GM19099 (cell line): ENCODE results near the gene FHIP2A.

Source experiments
- POLR2A ChIP-seq: IDR thresholded peaks from 3 replicates; pipeline ENCODE4 v1.6.1; 2011; ENCODE audit warnings: low read depth; ENCODE audit not compliant: insufficient read length; ENCODE audit errors: extremely low read depth

The FHIP2A gene

DNA sequence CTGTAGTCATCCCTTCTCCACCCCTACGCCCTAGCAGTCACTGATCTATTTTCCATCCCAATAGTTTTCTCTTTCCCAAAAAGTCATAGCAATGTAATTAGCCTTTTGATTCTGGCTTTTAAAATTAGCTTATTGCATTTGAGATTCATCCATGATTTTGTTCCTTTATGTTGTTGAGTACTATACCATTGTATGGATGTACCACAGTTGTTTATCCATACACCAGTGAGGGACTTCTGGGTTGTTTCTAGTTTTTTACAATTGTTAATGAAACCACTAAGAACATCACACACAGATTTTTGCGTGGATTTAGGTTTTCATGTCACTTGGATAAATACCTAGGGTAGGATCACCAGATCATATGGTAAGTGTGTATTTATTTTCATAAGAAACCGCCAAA is 16.1 kb downstream of the FHIP2A start:
- no peak for TF ChIP-seq POLR2A

DNA sequence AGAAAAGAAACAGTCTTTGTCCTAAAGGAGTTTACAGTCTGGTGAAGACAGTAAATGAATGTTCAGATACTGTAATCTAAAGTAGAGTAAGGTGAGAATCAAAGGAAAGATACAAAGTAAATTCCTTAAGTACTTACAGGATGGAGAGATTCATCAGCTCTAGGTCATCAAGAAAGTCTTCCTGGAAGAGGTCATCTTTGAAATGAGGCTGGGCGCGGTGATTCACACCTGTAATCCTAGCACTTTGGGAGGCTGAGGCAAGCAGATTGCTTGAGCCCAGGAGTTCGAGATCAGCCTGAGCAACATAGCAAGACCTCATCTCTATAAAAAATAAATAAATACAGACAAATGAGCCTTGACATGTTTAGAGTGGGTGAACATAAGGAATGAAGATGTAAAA is 18.3 kb downstream of the FHIP2A start:
- no peak for TF ChIP-seq POLR2A

GRCh38 chr10:114845978-114846693 is 24.6 kb downstream of the FHIP2A start:
- TF ChIP-seq POLR2A = no peak

- no peak for TF ChIP-seq POLR2A
These were observed 28.1 kb downstream of the FHIP2A start for GRCh38 chr10:114849674-114850073.

DNA sequence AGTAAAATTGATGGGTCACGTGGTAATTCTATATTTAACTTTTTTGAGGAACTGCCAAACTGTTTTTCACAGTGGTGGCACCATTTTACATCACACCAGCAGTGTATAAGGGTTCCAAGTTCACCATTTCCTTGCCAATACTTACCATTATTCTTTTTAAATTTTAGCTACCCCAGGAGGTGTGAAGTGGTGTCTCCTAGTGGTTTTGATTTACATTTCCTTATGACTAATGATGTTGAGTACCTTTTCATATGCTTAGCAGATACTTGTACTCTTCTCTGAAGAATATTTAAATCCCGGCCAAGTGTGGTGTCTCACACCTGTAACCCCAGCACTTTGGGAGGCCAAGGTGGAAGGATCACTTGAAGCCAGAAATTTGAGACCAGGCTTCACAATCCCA is 28.5 kb downstream of the FHIP2A start:
- TF ChIP-seq POLR2A = no peak

DNA sequence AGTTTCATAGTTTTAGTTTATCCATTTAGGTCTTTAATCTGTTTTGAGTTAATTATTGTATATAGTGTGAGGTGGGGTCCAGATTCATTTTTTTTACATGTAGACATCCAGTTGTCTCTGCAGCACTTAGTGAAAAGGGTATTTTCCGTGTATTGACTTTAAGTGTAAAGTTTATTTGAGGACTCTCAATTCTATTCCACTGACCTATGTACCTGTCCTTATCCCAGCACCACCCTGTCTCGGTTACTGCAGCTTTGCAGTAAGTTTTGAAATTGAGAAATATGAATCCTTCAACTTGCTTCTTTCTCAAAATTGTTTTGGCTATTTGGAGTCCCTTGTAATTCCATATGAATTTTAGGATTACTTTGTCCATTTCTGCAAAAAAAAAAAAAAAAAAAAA is 29.8 kb downstream of the FHIP2A start:
- no peak for TF ChIP-seq POLR2A

DNA sequence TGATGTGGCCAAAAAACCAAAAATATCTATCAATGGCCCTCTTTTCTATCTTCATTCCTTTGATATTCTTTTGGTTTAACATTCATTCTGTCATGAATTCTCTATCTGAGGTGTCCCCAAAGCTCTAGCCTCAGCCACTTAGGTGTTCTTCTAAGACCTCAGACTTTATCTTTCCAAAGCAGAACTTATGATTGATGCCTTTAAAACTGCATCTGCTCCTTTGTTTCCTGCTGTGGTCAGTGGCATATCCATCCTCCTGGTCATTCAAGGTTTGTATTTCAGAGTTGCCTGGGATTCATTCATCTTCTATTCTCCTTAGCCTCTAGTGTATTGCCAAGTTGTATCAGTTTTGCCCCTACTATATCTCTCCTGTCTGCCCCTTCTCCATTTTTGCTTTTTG is 30.6 kb downstream of the FHIP2A start:
- no peak for TF ChIP-seq POLR2A

DNA sequence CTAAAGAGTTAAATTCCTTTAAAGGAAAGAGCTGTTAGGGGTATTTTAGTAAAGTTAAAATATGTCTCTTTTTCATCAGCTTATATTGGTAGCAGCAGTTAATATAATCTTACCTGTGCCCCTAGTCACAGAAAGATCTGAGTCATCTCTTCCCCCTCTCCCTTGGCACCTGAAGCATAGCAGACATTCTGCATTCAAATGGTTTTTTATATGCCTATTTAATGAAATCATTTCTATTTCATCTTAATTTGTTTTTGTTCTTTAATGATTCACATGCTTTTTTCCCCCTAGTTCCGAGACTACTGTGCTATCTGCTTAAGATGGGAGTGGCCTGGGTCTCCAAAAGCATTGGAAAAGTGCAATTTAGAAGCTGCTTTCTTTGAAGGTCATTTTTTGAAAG is 33.3 kb downstream of the FHIP2A start:
- no peak for TF ChIP-seq POLR2A

DNA sequence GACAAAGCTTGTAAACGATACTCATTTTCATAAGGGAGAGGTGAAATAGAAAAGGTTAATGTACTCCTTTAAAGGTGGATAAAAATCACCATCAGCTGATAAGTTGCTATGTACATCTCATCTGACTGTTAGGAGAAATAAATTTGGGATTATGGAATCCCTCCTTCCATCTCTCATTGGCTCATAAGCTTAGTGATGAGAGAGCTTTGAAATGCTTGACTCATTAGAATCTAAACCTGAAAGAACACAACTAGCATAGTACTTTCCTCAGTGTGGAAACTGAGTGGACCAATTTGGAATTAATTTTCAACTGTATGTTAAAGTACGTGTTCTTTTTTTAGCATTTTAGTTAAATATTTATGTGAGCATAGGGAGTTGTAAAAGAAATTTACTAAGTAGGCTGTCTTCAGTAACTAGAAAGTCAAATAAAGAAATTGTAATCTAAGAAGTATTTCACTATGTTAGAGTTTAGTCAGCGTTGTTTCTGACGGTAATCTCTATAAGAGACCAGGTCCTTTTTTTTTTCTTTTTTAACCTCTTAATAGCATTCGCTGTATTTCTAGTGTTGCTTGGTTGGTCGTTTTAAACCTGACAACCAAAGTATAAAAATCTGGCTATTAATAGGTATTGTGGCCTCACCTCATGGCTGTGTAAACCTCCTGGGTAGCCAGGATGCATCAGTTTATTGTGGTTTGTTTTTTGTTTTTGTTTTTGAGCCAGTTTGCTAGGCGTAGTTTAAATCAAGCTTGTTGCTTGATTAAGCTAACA is 34.4 kb downstream of the FHIP2A start:
- TF ChIP-seq POLR2A = no peak

DNA sequence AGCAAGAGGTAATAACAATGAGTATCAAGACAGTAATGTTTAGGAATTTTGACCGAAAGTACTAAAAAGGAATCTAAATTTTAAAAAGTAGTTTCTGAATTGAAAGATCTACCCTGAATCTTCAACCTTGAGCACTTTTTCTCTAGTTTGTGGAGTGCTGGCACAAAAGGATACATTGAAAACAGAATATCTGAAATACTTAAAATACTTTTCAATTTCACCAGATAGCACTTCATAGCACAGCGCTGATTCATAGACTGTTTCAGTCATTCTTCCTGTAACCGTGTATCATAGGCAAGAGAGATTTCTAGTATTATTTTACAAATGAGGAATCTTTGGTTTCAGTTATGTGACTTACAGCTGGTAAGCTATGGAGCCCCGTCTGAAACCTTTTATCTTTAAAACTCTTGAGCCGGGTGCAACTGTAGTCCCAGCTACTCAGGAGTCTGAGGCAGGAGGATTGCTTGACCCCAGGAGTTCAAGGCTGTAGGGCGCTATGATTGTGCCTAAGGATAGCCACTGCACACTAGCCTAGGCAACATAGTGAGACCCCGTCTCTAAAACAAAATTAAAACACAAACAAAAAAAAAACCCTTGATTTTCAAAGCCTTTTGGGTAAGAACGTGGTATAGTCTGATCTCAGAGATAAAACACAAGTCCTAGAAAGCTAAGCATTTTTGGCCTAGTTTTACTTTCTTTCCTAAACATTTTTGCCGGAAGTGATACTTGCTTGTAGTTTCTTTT is 35.1 kb downstream of the FHIP2A start:
- TF ChIP-seq POLR2A = no peak

GRCh38 chr10:114857922-114858629 is 36.5 kb downstream of the FHIP2A start:
- TF ChIP-seq POLR2A = no peak

GRCh38 chr10:114859222-114859621 is 37.6 kb downstream of the FHIP2A start:
- no peak for TF ChIP-seq POLR2A

- TF ChIP-seq POLR2A = no peak
These were observed 40.9 kb downstream of the FHIP2A start for GRCh38 chr10:114862456-114862855.

DNA sequence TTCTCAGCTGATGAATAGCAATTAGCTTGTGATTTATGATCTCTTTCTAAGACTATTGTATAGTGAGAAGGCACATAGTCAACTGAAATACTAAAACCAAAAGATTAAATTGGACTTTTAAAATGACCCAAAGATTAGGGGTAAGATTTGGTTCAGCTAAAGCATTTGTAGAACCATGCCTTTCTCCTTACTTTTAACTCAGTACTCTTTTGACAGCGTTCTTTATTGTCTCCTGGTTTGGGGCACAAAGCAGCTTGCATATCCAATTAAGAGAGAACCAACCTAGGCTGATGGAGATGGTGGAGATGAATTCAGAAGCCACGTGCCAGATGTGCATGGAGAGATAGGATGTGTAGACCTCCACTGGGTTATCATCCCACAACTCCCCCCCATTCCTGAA is 45.8 kb downstream of the FHIP2A start:
- TF ChIP-seq POLR2A = no peak

GRCh38 chr10:114868870-114869519 is 47.4 kb downstream of the FHIP2A start:
- TF ChIP-seq POLR2A = no peak
